MM.1S (cell line): ENCODE results near the gene NKIRAS2.

ENCODE experiments used
- DNase-seq: peaks from one replicate; pipeline ENCODE4 v3.0.0-alpha.2; 2015
- H2AFZ ChIP-seq: fragments of 300-600 bp; sonication (generic); 2 replicates; pipeline ENCODE4 v1.6.0; 2016; ENCODE audit warnings: antibody characterized with exemption, low read length
- H3F3A ChIP-seq: fragments of 300-600 bp; sonication (generic); 2 replicates; pipeline ENCODE4 v1.6.1; 2016; ENCODE audit warnings: mild to moderate bottlenecking, antibody characterized with exemption, low read length, moderate library complexity, mixed read lengths; ENCODE audit not compliant: insufficient read depth
- H3K27ac ChIP-seq: fragments of 300-600 bp; sonication (generic); 2 replicates; pipeline ENCODE4 v1.5.1; 2016; ENCODE audit warnings: mild to moderate bottlenecking, low read length
- H3K27me3 ChIP-seq: fragments of 300-600 bp; sonication (generic); replicated peaks from 2 replicates; pipeline ENCODE4 v1.6.0; 2016; ENCODE audit warnings: low read length; ENCODE audit not compliant: insufficient read depth
- H3K36me3 ChIP-seq: fragments of 300-600 bp; sonication (generic); replicated peaks from 2 replicates; pipeline ENCODE4 v1.6.1; 2016; ENCODE audit warnings: mild to moderate bottlenecking, low read length, mixed read lengths; ENCODE audit not compliant: insufficient read depth
- H3K4me1 ChIP-seq: fragments of 300-600 bp; sonication (generic); 2 replicates; pipeline ENCODE4 v1.6.1; 2016; ENCODE audit warnings: low read length, mixed read lengths
- H3K4me2 ChIP-seq: fragments of 300-600 bp; sonication (generic); 2 replicates; pipeline ENCODE4 v1.6.0; 2016; ENCODE audit warnings: low read depth, low read length
- H3K4me3 ChIP-seq: fragments of 300-600 bp; sonication (generic); 2 replicates; pipeline ENCODE4 v1.5.1; 2016; ENCODE audit warnings: low read length, mixed read lengths
- H3K79me2 ChIP-seq: fragments of 300-600 bp; sonication (generic); 2 replicates; pipeline ENCODE4 v1.6.1; 2016; ENCODE audit warnings: mixed run types, low read length, mixed read lengths
- H3K9ac ChIP-seq: fragments of 300-600 bp; sonication (generic); 2 replicates; pipeline ENCODE4 v1.6.1; 2016; ENCODE audit warnings: low read length, mixed read lengths
- H3K9me2 ChIP-seq: fragments of 300-600 bp; sonication (generic); replicated peaks from 2 replicates; pipeline ENCODE4 v1.6.1; 2016; ENCODE audit warnings: mild to moderate bottlenecking, low read length, mixed read lengths; ENCODE audit not compliant: insufficient read depth
- H3K9me3 ChIP-seq: fragments of 300-600 bp; sonication (generic); replicated peaks from 2 replicates; pipeline ENCODE4 v1.6.1; 2016; ENCODE audit warnings: mild to moderate bottlenecking, low read length, mixed read lengths; ENCODE audit not compliant: insufficient read depth
- H4K20me1 ChIP-seq: fragments of 300-600 bp; sonication (generic); 2 replicates; pipeline ENCODE4 v1.6.1; 2016; ENCODE audit warnings: mild to moderate bottlenecking, low read length, moderate library complexity, mixed read lengths; ENCODE audit not compliant: insufficient read depth
- EZH2 ChIP-seq: fragments of 300-600 bp; sonication (generic); optimal IDR thresholded peaks from 2 replicates; pipeline ENCODE3; 2017; ENCODE audit warnings: low read depth, mild to moderate bottlenecking, antibody characterized with exemption, low read length, mixed read lengths
- EZH2phosphoT487 ChIP-seq: fragments of 300-600 bp; sonication (generic); IDR thresholded peaks from 2 replicates; pipeline ENCODE4 v1.6.1; 2018; ENCODE audit warnings: antibody characterized with exemption, low read length
- TF ChIP-seq, protein P1 (sequence below): fragments of 300-600 bp; sonication (generic); IDR thresholded peaks from 2 replicates; pipeline ENCODE4 v1.5.1; 2016; ENCODE audit warnings: antibody characterized with exemption, low read length, mixed read lengths

Gene NKIRAS2

GRCh38 chr17:42039794-42040763 is 20.2 kb downstream of the NKIRAS2 start:
- Histone ChIP-seq H3K9me3 (no peaks in the 10 kb centered on the region), H2AFZ (no peak overlapping the region), H3K4me3 (no peak overlapping the region), H3K36me3 (no peaks in the 10 kb centered on the region), H3K79me2 (no peaks in the 10 kb centered on the region), H3K9me2 (no peaks in the 10 kb centered on the region), H3K4me1 (no peaks in the 10 kb centered on the region), H3K9ac (no peak overlapping the region), H3K27me3 (no peaks in the 10 kb centered on the region), H4K20me1 (no peaks in the 10 kb centered on the region), H3F3A (no peaks in the 10 kb centered on the region), H3K27ac (no peak overlapping the region), H3K4me2 (no peak overlapping the region)
- DNase-seq, result no peak
- TF ChIP-seq EZH2 (no peak), EZH2phosphoT487 (no peak)
- TF ChIP-seq, protein P1, sequence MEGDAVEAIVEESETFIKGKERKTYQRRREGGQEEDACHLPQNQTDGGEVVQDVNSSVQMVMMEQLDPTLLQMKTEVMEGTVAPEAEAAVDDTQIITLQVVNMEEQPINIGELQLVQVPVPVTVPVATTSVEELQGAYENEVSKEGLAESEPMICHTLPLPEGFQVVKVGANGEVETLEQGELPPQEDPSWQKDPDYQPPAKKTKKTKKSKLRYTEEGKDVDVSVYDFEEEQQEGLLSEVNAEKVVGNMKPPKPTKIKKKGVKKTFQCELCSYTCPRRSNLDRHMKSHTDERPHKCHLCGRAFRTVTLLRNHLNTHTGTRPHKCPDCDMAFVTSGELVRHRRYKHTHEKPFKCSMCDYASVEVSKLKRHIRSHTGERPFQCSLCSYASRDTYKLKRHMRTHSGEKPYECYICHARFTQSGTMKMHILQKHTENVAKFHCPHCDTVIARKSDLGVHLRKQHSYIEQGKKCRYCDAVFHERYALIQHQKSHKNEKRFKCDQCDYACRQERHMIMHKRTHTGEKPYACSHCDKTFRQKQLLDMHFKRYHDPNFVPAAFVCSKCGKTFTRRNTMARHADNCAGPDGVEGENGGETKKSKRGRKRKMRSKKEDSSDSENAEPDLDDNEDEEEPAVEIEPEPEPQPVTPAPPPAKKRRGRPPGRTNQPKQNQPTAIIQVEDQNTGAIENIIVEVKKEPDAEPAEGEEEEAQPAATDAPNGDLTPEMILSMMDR, result no peak

DNA sequence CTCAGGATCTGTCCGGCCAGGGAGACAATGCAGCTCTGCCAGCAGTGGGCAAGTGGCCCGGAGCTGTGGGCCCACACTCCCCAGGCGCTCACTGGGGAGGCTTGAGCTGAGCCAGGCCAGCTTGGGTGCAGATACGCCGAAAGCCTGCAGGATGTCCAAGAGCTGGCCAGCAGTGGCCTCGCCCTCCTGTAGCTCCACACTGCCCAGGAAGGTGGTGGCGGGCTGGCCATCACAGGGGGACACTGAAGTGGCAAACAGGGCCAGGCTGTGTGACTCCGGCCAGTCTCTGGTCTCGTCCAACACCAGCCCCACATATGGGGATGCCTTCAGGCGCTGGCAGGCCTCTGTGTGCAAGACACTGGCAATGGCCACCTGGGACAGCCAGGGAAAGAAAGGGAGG is 20.9 kb downstream of the NKIRAS2 start:
- Histone ChIP-seq H3K27ac (no peak overlapping the region), H3K4me2 (no peak overlapping the region), H3K36me3 (no peaks in the 10 kb centered on the region), H3K27me3 (no peaks in the 10 kb centered on the region), H3F3A (no peaks in the 10 kb centered on the region), H3K9me3 (no peaks in the 10 kb centered on the region), H3K9me2 (no peaks in the 10 kb centered on the region), H3K79me2 (no peaks in the 10 kb centered on the region), H3K9ac (no peak overlapping the region), H2AFZ (no peak overlapping the region), H3K4me3 (no peak overlapping the region), H3K4me1 (no peaks in the 10 kb centered on the region), H4K20me1 (no peaks in the 10 kb centered on the region)
- TF ChIP-seq, protein P1, result no peak
- TF ChIP-seq EZH2phosphoT487 (no peak), EZH2 (no peak)
- no peak for DNase-seq

- H3K4me3 ChIP-seq, result no peak overlapping the region
- no peaks in the 10 kb centered on the region for H3K9me2 ChIP-seq
- no peak overlapping the region for H2AFZ ChIP-seq
- no peak overlapping the region for H3K27ac ChIP-seq
- TF ChIP-seq, protein P1, result no peak
- TF ChIP-seq EZH2phosphoT487 (no peak), EZH2 (no peak)
- no peaks in the 10 kb centered on the region for H3K4me1 ChIP-seq
- H3K36me3 ChIP-seq, result no peaks in the 10 kb centered on the region
- no peaks in the 10 kb centered on the region for H3K27me3 ChIP-seq
- H4K20me1 ChIP-seq, result no peaks in the 10 kb centered on the region
- no peak for DNase-seq
- no peak overlapping the region for H3K4me2 ChIP-seq
- no peak overlapping the region for H3K9ac ChIP-seq
- H3K9me3 ChIP-seq, result no peaks in the 10 kb centered on the region
- H3K79me2 ChIP-seq, result no peaks in the 10 kb centered on the region
- H3F3A ChIP-seq, result no peaks in the 10 kb centered on the region
Observed at GRCh38 chr17:42041619-42042018, 21.7 kb downstream of the NKIRAS2 start.
